ENCODE results near the gene DYNLT4. TPM values are rescaled to one million over a fixed set of nuclear protein-coding genes. Genes with fewer than 3 reads are reported as not detected.
A peak's percentile ranks its signal among the peaks of the same experiment; 100 is the strongest.

The DYNLT4 gene
- total and polyA plus RNA-seq, 2 of the 13 experiments (the other 11 are each of a cell fraction or from before 2014, with no cell fraction given) = 0.77 TPM; not detected in 1

DNA sequence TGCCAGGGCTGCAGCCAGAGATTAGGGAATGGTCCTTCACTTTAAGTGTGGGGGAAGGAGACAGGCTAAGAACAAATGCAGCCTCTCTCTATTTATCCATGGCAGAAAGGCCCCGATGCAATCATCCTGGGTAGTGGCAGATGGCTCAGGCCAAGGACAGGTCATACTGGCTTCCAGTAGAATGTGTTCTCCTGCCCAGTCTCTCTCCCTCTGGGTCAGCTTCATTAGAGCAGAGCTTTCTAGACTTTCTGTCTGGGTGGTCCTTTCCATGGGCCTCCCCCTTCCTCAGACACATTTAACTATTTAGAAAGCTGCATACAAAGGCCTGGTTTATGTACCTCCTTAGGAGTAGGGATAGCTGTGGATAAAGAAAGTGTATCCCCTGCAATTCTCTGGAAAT lies 40.7 kb upstream of the DYNLT4 start:
- no peak overlapping the region for H3K27ac ChIP-seq (ENCODE audit: extremely low read length, insufficient read depth, low read length)
- H2AFZ ChIP-seq (ENCODE audit: low read length) = no peak overlapping the region
- H4K20me1 ChIP-seq (ENCODE audit: insufficient read depth, low read length) = no peaks in the 10 kb centered on the region
- ChIA-PET POLR2A (no interaction called here), CTCF (ENCODE audit: low intra/inter-chr PET ratio, low total read pairs) (no interaction called here)
- ATAC-seq = no peak
- H3K79me2 ChIP-seq (ENCODE audit: insufficient read depth, low read length) = no peaks in the 10 kb centered on the region
- in situ Hi-C loops (cut with HindIII; ENCODE audit: extremely low pct_ligation_motif_present, low pct_unique_long_range_greater_than_20kb) = loop anchor here (25.0 kb wide), 1 partner anchor 164 kb away; the partner anchor contains the start of genes HECTD3 and UROD
- H3K9me3 ChIP-seq (ENCODE audit: low read length) = no peaks in the 10 kb centered on the region
- no peak for FAIRE-seq
- no peaks in the 10 kb centered on the region for H3K27me3 ChIP-seq (ENCODE audit: control insufficient read depth in 1 of 2, insufficient read depth in 2 of 2, low read length in 2 of 2)
- no TSS peak for BruUV-seq (replicated peaks)
- no peak overlapping the region for H3K4me3 ChIP-seq (replicated peaks in 1 of 3; ENCODE audit: insufficient read depth in 1 of 3, low read depth in 2 of 3, low read length in 3 of 3)
- H3K4me2 ChIP-seq (ENCODE audit: low read depth, low read length) = no peak overlapping the region
- no peaks in the 10 kb centered on the region; a peak in 1 of 5 replicates for H3K36me3 ChIP-seq (replicated peaks in 1 of 2; ENCODE audit: control insufficient read depth in 1 of 2, insufficient read depth in 2 of 2, low read length in 2 of 2)
- no peak overlapping the region for H3K9ac ChIP-seq (ENCODE audit: insufficient read depth, low read depth, low read length)
- intact Hi-C loops (cut with micrococcal nuclease; ENCODE audit: unreplicated experiment) = no loop called here
- 50% methylated on average over 1 of the region's 1 CpG for WGBS (ENCODE audit: low lambda C conversion rate)
- peaks cover 26% of the 10 kb centered on the region for H3K4me1 ChIP-seq (ENCODE audit: insufficient read depth, low read length)
- DNase-seq (ENCODE audit: low spot score) = no peak
- TF ChIP-seq HDAC2 (CRISPR knock-in tag; IDR thresholded peaks at IDR 0.05) (no peak), ZNF354B (CRISPR knock-in tag; IDR thresholded peaks at IDR 0.05) (no peak), GFI1 (CRISPR knock-in tag; IDR thresholded peaks at IDR 0.05; ENCODE audit: borderline replicate concordance) (no peak), MXD4 (CRISPR knock-in tag; IDR thresholded peaks at IDR 0.05) (no peak), RXRA (CRISPR knock-in tag; IDR thresholded peaks at IDR 0.05) (0 out of 2 replicates have a peak, but pooled peaks have one; percentile 11), RARA (CRISPR knock-in tag; IDR thresholded peaks at IDR 0.05) (peak; percentile 69), ZNF776 (CRISPR knock-in tag; IDR thresholded peaks at IDR 0.05) (no peak)
- TF ChIP-seq, protein P1, sequence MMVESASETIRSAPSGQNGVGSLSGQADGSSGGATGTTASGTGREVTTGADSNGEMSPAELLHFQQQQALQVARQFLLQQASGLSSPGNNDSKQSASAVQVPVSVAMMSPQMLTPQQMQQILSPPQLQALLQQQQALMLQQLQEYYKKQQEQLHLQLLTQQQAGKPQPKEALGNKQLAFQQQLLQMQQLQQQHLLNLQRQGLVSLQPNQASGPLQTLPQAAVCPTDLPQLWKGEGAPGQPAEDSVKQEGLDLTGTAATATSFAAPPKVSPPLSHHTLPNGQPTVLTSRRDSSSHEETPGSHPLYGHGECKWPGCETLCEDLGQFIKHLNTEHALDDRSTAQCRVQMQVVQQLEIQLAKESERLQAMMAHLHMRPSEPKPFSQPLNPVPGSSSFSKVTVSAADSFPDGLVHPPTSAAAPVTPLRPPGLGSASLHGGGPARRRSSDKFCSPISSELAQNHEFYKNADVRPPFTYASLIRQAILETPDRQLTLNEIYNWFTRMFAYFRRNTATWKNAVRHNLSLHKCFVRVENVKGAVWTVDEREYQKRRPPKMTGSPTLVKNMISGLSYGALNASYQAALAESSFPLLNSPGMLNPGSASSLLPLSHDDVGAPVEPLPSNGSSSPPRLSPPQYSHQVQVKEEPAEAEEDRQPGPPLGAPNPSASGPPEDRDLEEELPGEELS (CRISPR knock-in tag; IDR thresholded peaks at IDR 0.05) = no peak
- TF ChIP-seq, protein P2, sequence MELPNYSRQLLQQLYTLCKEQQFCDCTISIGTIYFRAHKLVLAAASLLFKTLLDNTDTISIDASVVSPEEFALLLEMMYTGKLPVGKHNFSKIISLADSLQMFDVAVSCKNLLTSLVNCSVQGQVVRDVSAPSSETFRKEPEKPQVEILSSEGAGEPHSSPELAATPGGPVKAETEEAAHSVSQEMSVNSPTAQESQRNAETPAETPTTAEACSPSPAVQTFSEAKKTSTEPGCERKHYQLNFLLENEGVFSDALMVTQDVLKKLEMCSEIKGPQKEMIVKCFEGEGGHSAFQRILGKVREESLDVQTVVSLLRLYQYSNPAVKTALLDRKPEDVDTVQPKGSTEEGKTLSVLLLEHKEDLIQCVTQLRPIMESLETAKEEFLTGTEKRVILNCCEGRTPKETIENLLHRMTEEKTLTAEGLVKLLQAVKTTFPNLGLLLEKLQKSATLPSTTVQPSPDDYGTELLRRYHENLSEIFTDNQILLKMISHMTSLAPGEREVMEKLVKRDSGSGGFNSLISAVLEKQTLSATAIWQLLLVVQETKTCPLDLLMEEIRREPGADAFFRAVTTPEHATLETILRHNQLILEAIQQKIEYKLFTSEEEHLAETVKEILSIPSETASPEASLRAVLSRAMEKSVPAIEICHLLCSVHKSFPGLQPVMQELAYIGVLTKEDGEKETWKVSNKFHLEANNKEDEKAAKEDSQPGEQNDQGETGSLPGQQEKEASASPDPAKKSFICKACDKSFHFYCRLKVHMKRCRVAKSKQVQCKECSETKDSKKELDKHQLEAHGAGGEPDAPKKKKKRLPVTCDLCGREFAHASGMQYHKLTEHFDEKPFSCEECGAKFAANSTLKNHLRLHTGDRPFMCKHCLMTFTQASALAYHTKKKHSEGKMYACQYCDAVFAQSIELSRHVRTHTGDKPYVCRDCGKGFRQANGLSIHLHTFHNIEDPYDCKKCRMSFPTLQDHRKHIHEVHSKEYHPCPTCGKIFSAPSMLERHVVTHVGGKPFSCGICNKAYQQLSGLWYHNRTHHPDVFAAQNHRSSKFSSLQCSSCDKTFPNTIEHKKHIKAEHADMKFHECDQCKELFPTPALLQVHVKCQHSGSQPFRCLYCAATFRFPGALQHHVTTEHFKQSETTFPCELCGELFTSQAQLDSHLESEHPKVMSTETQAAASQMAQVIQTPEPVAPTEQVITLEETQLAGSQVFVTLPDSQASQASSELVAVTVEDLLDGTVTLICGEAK (IDR thresholded peaks at IDR 0.05) = no peak
- TF ChIP-seq, protein P2 (CRISPR knock-in tag; IDR thresholded peaks at IDR 0.05) = no peak
- TF ChIP-seq, protein P3, sequence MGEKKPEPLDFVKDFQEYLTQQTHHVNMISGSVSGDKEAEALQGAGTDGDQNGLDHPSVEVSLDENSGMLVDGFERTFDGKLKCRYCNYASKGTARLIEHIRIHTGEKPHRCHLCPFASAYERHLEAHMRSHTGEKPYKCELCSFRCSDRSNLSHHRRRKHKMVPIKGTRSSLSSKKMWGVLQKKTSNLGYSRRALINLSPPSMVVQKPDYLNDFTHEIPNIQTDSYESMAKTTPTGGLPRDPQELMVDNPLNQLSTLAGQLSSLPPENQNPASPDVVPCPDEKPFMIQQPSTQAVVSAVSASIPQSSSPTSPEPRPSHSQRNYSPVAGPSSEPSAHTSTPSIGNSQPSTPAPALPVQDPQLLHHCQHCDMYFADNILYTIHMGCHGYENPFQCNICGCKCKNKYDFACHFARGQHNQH (CRISPR knock-in tag; IDR thresholded peaks at IDR 0.05) = no peak
- TF ChIP-seq, protein P4, sequence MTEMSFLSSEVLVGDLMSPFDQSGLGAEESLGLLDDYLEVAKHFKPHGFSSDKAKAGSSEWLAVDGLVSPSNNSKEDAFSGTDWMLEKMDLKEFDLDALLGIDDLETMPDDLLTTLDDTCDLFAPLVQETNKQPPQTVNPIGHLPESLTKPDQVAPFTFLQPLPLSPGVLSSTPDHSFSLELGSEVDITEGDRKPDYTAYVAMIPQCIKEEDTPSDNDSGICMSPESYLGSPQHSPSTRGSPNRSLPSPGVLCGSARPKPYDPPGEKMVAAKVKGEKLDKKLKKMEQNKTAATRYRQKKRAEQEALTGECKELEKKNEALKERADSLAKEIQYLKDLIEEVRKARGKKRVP (CRISPR knock-in tag; IDR thresholded peaks at IDR 0.05) = peak in 1 of 2 experiments; percentile 57; a peak in 2 of 4 replicates
